Vagina (tissue), 2 donors: Measurements from ENCODE around the gene C17orf50. TPM values are rescaled to one million over a fixed set of nuclear protein-coding genes. Genes with fewer than 3 reads are reported as not detected.
"Not testable (repeated sequence)": the region's sequence is repeated elsewhere in the genome, so short reads cannot be mapped to it uniquely, and the experiment has no call there.

Source experiments
- DNase-seq, 2 donors: peaks; one replicate each; pipeline ENCODE4 v3.0.0-alpha.2; 2017; ENCODE audit errors: extremely low spot score in 2 of 2
- H3K27ac ChIP-seq: fragments of 200-600 bp; sonication (generic); one replicate; pipeline ENCODE4 v1.5.1; 2019
- H3K27me3 ChIP-seq: fragments of 200-600 bp; sonication (generic); one replicate; pipeline ENCODE4 v1.5.1; 2019
- H3K36me3 ChIP-seq, 2 donors: fragments of 200-600 bp; sonication (generic); one replicate each; pipeline ENCODE4 v1.5.1; 2017 to 2019
- H3K4me1 ChIP-seq: fragments of 200-600 bp; sonication (generic); one replicate; pipeline ENCODE4 v1.5.1; 2019
- H3K4me3 ChIP-seq, 2 donors: fragments of 200-600 bp; sonication (generic); 1 replicate in 1 of 2; 2 replicates in 1 of 2; pipeline ENCODE4 v1.5.1; 2016 to 2019
- H3K9me3 ChIP-seq: fragments of 200-600 bp; sonication (generic); one replicate; pipeline ENCODE4 v1.5.1; 2019
- CTCF ChIP-seq, 3 experiments: fragments of 450-650 bp in 2 of 3; fragments of 200-600 bp in 1 of 3; sonication (generic) in 1 of 3; IDR thresholded peaks; one replicate each; pipeline ENCODE4 v1.5.1; 2017 to 2019; ENCODE audit warnings: antibody characterized with exemption in 3 of 3, mild to moderate bottlenecking in 2 of 3, moderate library complexity in 2 of 3
- POLR2A ChIP-seq, 2 donors: fragments of 450-650 bp; IDR thresholded peaks; one replicate each; pipeline ENCODE4 v1.6.1; 2017; ENCODE audit warnings: antibody characterized with exemption in 2 of 2, mild to moderate bottlenecking in 2 of 2, moderate library complexity in 2 of 2
- POLR2AphosphoS5 ChIP-seq, 2 donors: sonication (generic); formaldehyde crosslinking; IDR thresholded peaks; one replicate each; pipeline ENCODE4 v1.9.0; 2017; ENCODE audit warnings: antibody characterized with exemption in 2 of 2, mild to moderate bottlenecking in 2 of 2, low read depth in 1 of 2; ENCODE audit not compliant: insufficient read depth in 1 of 2
- intact Hi-C: fragments of 100-400 bp; cut with DNase I; formaldehyde crosslinking; loops from one replicate; pipeline ENCODE4 v1.15.1; 2023
- total RNA-seq: library from RNA; depleted of rRNA; stranded (reverse); fragments of >200 nt; gene quantifications from one replicate; pipeline ENCODE4 v1.2.3, GENCODE V29; 2016

C17orf50 gene
- total RNA-seq, 1 donor from 2014 or later: not detected

DNA sequence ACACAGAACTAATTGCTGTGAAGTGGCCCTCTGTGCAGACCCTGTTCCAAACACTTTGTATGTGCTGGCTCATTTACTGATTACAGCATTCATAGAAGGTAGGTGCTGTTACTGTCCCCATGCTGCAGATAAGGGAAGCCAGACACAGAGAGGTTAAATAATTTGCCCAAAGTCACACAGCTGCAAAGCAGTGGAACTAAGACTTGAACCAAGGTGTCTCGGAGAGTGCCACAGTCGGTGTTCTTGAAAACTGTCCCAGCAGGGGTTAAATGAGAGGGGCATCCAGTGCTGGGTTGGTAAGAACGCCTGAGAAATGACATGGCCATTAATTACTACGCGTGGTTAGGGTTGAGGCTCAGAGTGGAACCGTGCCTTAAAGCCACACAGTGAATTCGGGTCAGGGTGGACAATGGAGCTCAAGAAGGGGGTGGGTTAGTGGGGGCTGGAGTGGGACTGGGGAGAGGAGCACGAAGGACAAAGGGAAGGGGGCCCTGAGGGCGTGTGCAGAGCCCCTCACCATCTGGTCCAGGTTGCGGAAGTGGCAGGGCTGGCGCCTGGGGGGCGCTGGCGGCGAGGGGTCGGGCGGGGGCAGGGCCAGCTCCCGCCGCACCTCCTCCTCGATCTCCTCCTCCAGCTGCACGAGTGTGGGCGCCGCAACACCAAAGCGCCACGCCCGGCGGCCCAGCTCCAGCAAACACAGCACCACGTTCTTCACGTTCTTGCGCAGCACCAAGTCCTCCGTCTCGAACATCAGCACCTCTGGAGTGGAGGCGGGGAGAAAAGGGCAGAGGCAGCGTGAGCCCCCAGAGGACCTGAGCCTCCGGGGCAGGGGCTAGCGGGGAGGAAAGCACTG is 10.9 kb upstream of the C17orf50 start:
- no peak overlapping the region for H3K4me3 ChIP-seq
- H3K4me1 ChIP-seq: peaks cover 9% of the 10 kb centered on the region
- H3K27me3 ChIP-seq: no peaks in the 10 kb centered on the region
- TF ChIP-seq POLR2A (IDR thresholded peaks at IDR 0.05) (no peak), CTCF (IDR thresholded peaks at IDR 0.05) (no peak), POLR2AphosphoS5 (IDR thresholded peaks at IDR 0.05; ENCODE audit: insufficient read depth in 1 of 2, low read depth in 1 of 2) (no peak)
- intact Hi-C loops: loop anchor here (5.0 kb wide), 1 partner anchor 137 kb away; no protein-coding TSS in a partner anchor
- DNase-seq: no peak
- H3K27ac ChIP-seq: no peak overlapping the region
- no peaks in the 10 kb centered on the region for H3K36me3 ChIP-seq
- no peaks in the 10 kb centered on the region for H3K9me3 ChIP-seq

DNA sequence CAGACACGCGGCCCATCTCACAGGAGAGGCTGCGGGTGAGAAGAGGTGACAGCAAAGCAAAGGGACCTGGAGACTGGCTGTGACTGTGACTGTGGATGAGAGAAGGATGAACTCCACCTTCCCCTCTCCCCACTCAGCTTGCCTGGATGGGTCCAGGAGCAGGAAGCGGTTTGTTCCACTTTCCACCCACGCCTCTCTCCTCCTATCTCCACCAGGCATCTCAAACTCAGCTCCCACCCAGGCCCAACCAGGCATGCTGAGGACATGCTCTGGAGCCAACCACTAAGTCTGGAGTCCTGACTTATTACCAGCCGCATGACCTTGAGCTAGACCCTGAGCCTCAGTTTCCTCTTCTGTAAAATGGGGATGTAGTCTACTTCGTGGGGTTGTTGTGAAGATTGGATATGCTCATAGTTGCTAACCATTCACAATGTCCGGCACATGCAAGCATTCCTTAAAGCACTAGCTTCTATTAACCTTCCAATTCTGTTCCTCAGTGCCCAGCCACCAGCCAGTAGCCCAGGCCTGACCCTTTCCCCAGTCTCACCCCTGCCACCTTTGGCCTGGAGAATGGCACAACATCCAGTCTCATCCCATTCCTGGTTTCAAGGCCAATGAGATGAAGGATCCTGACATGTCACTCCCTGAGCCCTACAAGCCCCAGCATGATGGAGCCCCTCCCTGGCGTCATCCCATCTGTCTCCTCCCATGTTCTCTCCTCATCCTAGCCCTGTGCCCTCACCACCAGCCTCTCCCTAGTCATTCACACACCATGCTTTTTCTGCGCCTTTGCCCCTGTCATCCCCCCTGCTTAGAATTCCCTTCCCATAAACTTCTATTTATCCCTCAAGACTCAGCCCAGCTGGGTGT is 9.9 kb upstream of the C17orf50 start:
- intact Hi-C loops: no loop called here
- TF ChIP-seq POLR2AphosphoS5 (IDR thresholded peaks at IDR 0.05; ENCODE audit: insufficient read depth in 1 of 2, low read depth in 1 of 2) (no peak), CTCF (IDR thresholded peaks at IDR 0.05) (no peak), POLR2A (IDR thresholded peaks at IDR 0.05) (no peak)
- Histone ChIP-seq H3K4me3 (no peak overlapping the region), H3K4me1 (peaks cover 9% of the 10 kb centered on the region), H3K27ac (no peak overlapping the region), H3K9me3 (no peaks in the 10 kb centered on the region), H3K27me3 (no peaks in the 10 kb centered on the region), H3K36me3 (no peaks in the 10 kb centered on the region)
- no peak for DNase-seq

GRCh38 chr17:35751541-35751940 is 9.1 kb upstream of the C17orf50 start:
- H3K36me3 ChIP-seq, DNase-seq, H3K4me1 ChIP-seq, H3K9me3 ChIP-seq, H3K27me3 ChIP-seq, intact Hi-C loops, H3K27ac ChIP-seq, H3K4me3 ChIP-seq: not testable (repeated sequence)

GRCh38 chr17:35752471-35752870 is 8.2 kb upstream of the C17orf50 start:
- Histone ChIP-seq H3K36me3 (no peaks in the 10 kb centered on the region), H3K4me1 (peaks cover 9% of the 10 kb centered on the region), H3K9me3 (no peaks in the 10 kb centered on the region), H3K4me3 (no peak overlapping the region), H3K27ac (no peak overlapping the region), H3K27me3 (no peaks in the 10 kb centered on the region)
- intact Hi-C loops: no loop called here
- DNase-seq: no peak
- TF ChIP-seq POLR2A (IDR thresholded peaks at IDR 0.05) (no peak), POLR2AphosphoS5 (IDR thresholded peaks at IDR 0.05; ENCODE audit: insufficient read depth in 1 of 2, low read depth in 1 of 2) (no peak), CTCF (IDR thresholded peaks at IDR 0.05) (no peak)

GRCh38 chr17:35752945-35753764 is 7.5 kb upstream of the C17orf50 start, which contains the start of gene GAS2L2:
Gene GAS2L2, minus strand, starts transcription at chr17:35753239. Its CDS starts 389 bp downstream, at chr17:35752850.
- Histone ChIP-seq H3K27ac (no peak within 1 kb of the TSS), H3K9me3 (no peaks in the 10 kb centered on the region), H3K4me3 (no peak within 1 kb of the TSS), H3K27me3 (no peaks in the 10 kb centered on the region), H3K4me1 (peaks cover 9% of the 10 kb centered on the region), H3K36me3 (no peaks in the 10 kb centered on the region)
- no peak for TF ChIP-seq POLR2AphosphoS5 (IDR thresholded peaks at IDR 0.05; ENCODE audit: insufficient read depth in 1 of 2, low read depth in 1 of 2)
- intact Hi-C loops: no loop called here
- no peak for DNase-seq
